Transverse colon (tissue), 3 donors: ENCODE data around the gene CNNM3.

Source experiments
- EP300 ChIP-seq: sonication (generic); formaldehyde crosslinking; IDR thresholded peaks from one replicate; pipeline ENCODE4 v1.6.1; 2017; ENCODE audit warnings: antibody characterized with exemption, low read depth
- POLR2A ChIP-seq: fragments of 450-650 bp; IDR thresholded peaks from one replicate; pipeline ENCODE4 v1.6.1; 2016; ENCODE audit warnings: antibody characterized with exemption, mild to moderate bottlenecking, moderate library complexity
- TF ChIP-seq, protein P1 (sequence below), 5 experiments: fragments of 200-600 bp in 3 of 5; fragments of 450-650 bp in 2 of 5; sonication (generic) in 3 of 5; IDR thresholded peaks; 1 replicate in 2 of 5; 2 replicates in 3 of 5; pipeline ENCODE4 v1.5.1; 2016 to 2017; ENCODE audit warnings: antibody characterized with exemption in 5 of 5, inconsistent platforms in 3 of 5, mild to moderate bottlenecking in 2 of 5, moderate library complexity in 1 of 5

DNA sequence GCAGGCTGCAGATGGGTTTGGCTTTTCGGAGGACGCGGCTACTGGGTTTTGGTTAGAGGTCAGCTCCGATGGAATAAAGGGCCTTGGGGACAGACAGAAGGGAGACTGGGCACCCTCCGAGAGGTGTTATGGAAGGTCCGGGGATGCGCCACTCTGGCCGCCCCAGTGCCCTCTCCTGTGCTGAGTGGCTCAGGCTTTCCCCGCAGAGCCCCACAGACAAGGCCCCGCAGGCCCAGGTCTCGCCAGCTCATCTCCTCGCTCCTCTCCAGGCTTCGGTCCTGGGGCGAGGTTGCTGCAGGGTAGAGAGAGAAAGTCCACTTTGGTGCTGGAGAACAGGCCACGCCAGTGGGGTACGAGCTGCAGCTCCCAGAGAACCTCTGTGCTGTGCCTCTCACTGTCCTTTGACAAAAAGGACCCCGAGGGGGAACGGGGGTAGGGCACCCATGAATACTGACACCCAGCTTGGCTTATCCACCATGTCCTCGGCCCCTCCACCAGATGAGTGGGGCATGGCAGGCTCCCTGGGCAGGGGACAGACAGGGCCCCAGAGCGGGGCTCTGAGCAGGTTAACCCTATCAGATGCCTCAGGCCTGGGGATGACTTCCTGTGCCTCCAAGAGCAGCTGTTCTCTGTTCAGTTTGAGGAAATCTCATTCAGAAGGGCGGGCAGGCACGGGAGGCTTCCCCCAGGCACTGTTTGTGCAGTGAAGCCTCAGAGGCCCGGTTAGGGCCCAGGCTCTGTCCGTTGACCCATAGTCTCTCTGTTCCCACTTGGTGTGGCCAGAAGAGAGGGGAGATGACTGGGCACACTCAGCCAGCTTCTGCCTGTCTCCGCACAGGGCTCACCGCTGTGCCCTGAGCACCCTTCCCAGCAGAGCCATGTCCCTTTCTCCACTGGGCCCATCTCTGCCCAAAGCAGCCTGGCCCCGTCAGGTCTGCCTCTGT, 15.7 kb upstream of the CNNM3 start:
- no peak for TF ChIP-seq POLR2A
- TF ChIP-seq, protein P1, sequence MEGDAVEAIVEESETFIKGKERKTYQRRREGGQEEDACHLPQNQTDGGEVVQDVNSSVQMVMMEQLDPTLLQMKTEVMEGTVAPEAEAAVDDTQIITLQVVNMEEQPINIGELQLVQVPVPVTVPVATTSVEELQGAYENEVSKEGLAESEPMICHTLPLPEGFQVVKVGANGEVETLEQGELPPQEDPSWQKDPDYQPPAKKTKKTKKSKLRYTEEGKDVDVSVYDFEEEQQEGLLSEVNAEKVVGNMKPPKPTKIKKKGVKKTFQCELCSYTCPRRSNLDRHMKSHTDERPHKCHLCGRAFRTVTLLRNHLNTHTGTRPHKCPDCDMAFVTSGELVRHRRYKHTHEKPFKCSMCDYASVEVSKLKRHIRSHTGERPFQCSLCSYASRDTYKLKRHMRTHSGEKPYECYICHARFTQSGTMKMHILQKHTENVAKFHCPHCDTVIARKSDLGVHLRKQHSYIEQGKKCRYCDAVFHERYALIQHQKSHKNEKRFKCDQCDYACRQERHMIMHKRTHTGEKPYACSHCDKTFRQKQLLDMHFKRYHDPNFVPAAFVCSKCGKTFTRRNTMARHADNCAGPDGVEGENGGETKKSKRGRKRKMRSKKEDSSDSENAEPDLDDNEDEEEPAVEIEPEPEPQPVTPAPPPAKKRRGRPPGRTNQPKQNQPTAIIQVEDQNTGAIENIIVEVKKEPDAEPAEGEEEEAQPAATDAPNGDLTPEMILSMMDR (IDR thresholded peaks at IDR 0.05) = no peak
- TF ChIP-seq EP300 = no peak
